ENCODE data around the gene MAD1L1.

The MAD1L1 gene

GRCh38 chr7:2001601-2002442 is 230.9 kb downstream of the MAD1L1 start (continued):
- TF ChIP-seq ZNF518A (tag by site-specific recombination; conservative IDR thresholded peaks at IDR 0.05; ENCODE audit: low read depth) (no peak), ZNF155 (tag by site-specific recombination; IDR thresholded peaks at IDR 0.05) (no peak)

- POLR2A ChIA-PET, result no interaction called here
- Histone ChIP-seq H3K36me3 (ENCODE audit: control insufficient read depth in 2 of 2, insufficient read depth in 1 of 2, low read length in 2 of 2) (peaks cover 0 to 4% of the 10 kb centered on the region in 2 experiments; a peak in 1 of 3 replicates), H3K27ac (ENCODE audit: extremely low read depth, low read depth, low read length) (no peak overlapping the region), H3K4me1 (ENCODE audit: control insufficient read depth, insufficient read depth, low read length) (no peaks in the 10 kb centered on the region), H3K9me3 (ENCODE audit: control insufficient read depth, insufficient read depth, low read depth, low read length) (no peaks in the 10 kb centered on the region), H3K4me3 (ENCODE audit: low read depth, low read length) (no peak overlapping the region)
- CTCF ChIA-PET, result no interaction called here
- TF ChIP-seq HOXC10 (CRISPR knock-in tag; IDR thresholded peaks at IDR 0.05) (no peak), ZNF121 (tag by site-specific recombination; IDR thresholded peaks at IDR 0.05) (no peak), ZNF513 (tag by site-specific recombination; IDR thresholded peaks at IDR 0.05) (no peak), ZBTB49 (tag by site-specific recombination; IDR thresholded peaks at IDR 0.05; ENCODE audit: low read depth) (no peak), ZNF449 (tag by site-specific recombination; IDR thresholded peaks at IDR 0.05) (no peak), ZNF18 (tag by site-specific recombination; IDR thresholded peaks at IDR 0.05) (no peak), ZNF596 (tag by site-specific recombination; IDR thresholded peaks at IDR 0.05) (no peak), ZNF473 (tag by site-specific recombination; IDR thresholded peaks at IDR 0.05) (no peak), GLI2 (tag by site-specific recombination; IDR thresholded peaks at IDR 0.05; ENCODE audit: borderline replicate concordance, low read depth) (no peak)
These were observed 231.9 kb downstream of the MAD1L1 start for GRCh38 chr7:2000746-2001321.

Measured in HEK293 (cell line).